Measurements from ENCODE around the gene STRADA. TPM values are rescaled to one million over a fixed set of nuclear protein-coding genes. Genes with fewer than 3 reads are reported as not detected.

Gene STRADA
- total RNA-seq, 2 experiments from 2014 or later: 46.0 to 49.9 TPM

- Mint-ChIP-seq H3K4me3 (no peak overlapping the region), H3K9me3 (ENCODE audit: insufficient read depth) (no peaks in the 10 kb centered on the region), H3K36me3 (ENCODE audit: low read depth) (peaks cover 29% of the 10 kb centered on the region), H3K27ac (no peak overlapping the region), H3K27me3 (ENCODE audit: low read depth) (no peaks in the 10 kb centered on the region), H3K4me1 (ENCODE audit: low read depth) (peaks cover 9% of the 10 kb centered on the region)
- DNase-seq (no peak), ATAC-seq (no peak)
- POLR2A ChIA-PET: interaction anchor here (0.6 to 11.2 kb wide), 2 partner anchors 19 to 142 kb away, joined by 3 to 150 read pairs; no protein-coding TSS in a partner anchor
- CTCF ChIA-PET: interaction anchor here (0.9 to 2.2 kb wide), 2 partner anchors 12 to 16 kb away, joined by 3 to 7 read pairs; no protein-coding TSS in a partner anchor
These were observed 26.9 kb downstream of the STRADA start for GRCh38 chr17:63714550-63715277.

- Mint-ChIP-seq H3K4me3 (no peak overlapping the region), H3K27me3 (ENCODE audit: low read depth) (no peaks in the 10 kb centered on the region), H3K9me3 (ENCODE audit: insufficient read depth) (no peaks in the 10 kb centered on the region), H3K4me1 (ENCODE audit: low read depth) (peaks cover 60% of the 10 kb centered on the region), H3K27ac (peak overlapping the region; percentile 26), H3K36me3 (ENCODE audit: low read depth) (peaks cover 52% of the 10 kb centered on the region)
- ATAC-seq: no peak
- CTCF ChIA-PET: interaction anchor here (0.7 to 7.3 kb wide), 12 partner anchors 10 to 284 kb away, joined by 3 to 85 read pairs (median 6); partner anchors contain the start of gene MAP3K3
- DNase-seq: no peak
- POLR2A ChIA-PET: interaction anchor here (3.2 to 11.2 kb wide), 2 partner anchors 8 to 13 kb away, joined by 21 to 150 read pairs; partner anchors contain the start of gene LIMD2
These were observed 32.5 kb downstream of the STRADA start for GRCh38 chr17:63709110-63709509.

DNA sequence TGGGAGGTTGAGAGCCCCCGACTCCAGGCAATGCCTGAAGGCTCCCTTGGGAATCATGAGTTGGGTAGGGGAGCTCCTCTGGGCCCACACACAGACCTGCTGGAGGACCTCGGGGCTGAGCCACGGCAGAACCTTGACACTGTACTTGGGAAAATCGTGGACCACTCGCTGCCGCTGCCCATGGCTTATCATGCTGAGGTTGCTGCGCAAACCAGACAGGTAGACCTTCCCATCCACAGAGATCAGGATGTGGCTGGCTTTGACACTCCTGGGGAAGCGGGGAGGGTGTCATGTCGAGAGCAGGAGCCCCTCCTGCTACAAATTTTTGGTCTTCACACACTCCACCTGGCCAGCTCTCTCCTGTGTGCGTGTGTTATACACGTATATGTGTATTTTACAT, 34.4 kb downstream of the STRADA start:
- H3K27me3 Mint-ChIP-seq (ENCODE audit: low read depth): no peaks in the 10 kb centered on the region
- no peaks in the 10 kb centered on the region for H3K9me3 Mint-ChIP-seq (ENCODE audit: insufficient read depth)
- H3K4me3 Mint-ChIP-seq: peak overlapping the region; percentile 52
- peak overlapping the region; percentile 74 for H3K27ac Mint-ChIP-seq
- no peak for DNase-seq
- peaks cover 80% of the 10 kb centered on the region for H3K4me1 Mint-ChIP-seq (ENCODE audit: low read depth)
- ChIA-PET CTCF (interaction anchor here (1.2 to 7.3 kb wide), 3 partner anchors 11 to 127 kb away, joined by 3 to 85 read pairs (median 3); no protein-coding TSS in a partner anchor), POLR2A (interaction anchor here (1.0 to 11.2 kb wide), 3 partner anchors 11 to 121 kb away, joined by 3 to 150 read pairs (median 4); no protein-coding TSS in a partner anchor)
- H3K36me3 Mint-ChIP-seq (ENCODE audit: low read depth): peaks cover 64% of the 10 kb centered on the region
- peak; percentile 4 for ATAC-seq

DNA sequence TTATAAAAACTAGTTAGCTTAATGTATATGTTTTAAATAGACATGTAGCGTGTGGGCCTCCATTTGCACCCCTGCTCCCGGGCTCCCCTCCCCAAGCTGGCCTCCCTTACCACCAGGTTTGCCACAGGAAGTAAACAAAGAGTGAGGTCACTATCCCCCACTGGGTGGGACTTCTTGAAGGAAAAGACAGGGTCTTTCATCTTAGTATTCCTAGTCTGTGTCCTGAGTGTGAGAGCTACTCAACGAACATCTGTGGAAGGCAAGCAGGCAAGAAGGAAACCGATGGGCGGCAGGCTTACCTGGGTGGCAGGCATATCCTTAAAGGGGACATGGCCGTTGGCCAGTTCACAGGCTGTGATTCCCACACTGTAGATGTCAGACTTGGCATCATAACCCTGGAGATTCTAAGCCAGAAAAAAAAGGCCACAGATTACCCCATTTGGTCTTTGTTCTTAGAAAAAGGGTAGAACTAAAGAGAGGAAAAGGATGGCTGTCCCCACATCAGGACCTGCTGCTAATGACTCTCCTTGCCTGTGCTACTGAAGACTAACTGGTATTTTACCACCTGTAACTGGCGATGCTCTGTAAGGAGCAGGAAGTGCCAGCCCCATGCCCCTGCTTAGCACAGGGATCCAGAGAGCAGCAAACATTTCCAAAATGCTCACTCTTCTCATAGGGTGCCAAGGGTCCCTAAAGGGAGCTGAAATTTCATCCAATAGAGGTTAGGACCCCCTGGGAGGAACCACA, 35.1 kb downstream of the STRADA start:
- H3K4me3 Mint-ChIP-seq: peak overlapping the region; percentile 52
- DNase-seq: no peak
- H3K27ac Mint-ChIP-seq: peak overlapping the region; percentile 83
- CTCF ChIA-PET: interaction anchor here (1.0 to 7.3 kb wide), 5 partner anchors 11 to 128 kb away, joined by 3 to 85 read pairs (median 3); partner anchors contain the start of gene MAP3K3
- peaks cover 84% of the 10 kb centered on the region for H3K4me1 Mint-ChIP-seq (ENCODE audit: low read depth)
- POLR2A ChIA-PET: interaction anchor here (0.9 to 11.2 kb wide), 5 partner anchors 11 to 122 kb away, joined by 3 to 150 read pairs (median 4); no protein-coding TSS in a partner anchor
- peaks cover 63% of the 10 kb centered on the region for H3K36me3 Mint-ChIP-seq (ENCODE audit: low read depth)
- no peaks in the 10 kb centered on the region for H3K9me3 Mint-ChIP-seq (ENCODE audit: insufficient read depth)
- H3K27me3 Mint-ChIP-seq (ENCODE audit: low read depth): no peaks in the 10 kb centered on the region
- no peak for ATAC-seq

GRCh38 chr17:63705657-63706056, 35.9 kb downstream of the STRADA start:
- ChIA-PET CTCF (interaction anchor here (1.0 to 7.3 kb wide), 4 partner anchors 10 to 129 kb away, joined by 3 to 85 read pairs (median 4); partner anchors contain the start of gene MAP3K3), POLR2A (interaction anchor here (0.7 to 11.2 kb wide), 4 partner anchors 10 to 68 kb away, joined by 3 to 150 read pairs (median 5); partner anchors contain the start of genes CCDC47 and DDX42)
- ATAC-seq: no peak
- Mint-ChIP-seq H3K27ac (peak overlapping the region; percentile 83), H3K4me3 (no peak overlapping the region), H3K9me3 (ENCODE audit: insufficient read depth) (no peaks in the 10 kb centered on the region), H3K36me3 (ENCODE audit: low read depth) (peaks cover 65% of the 10 kb centered on the region), H3K27me3 (ENCODE audit: low read depth) (no peaks in the 10 kb centered on the region), H3K4me1 (ENCODE audit: low read depth) (peaks cover 90% of the 10 kb centered on the region)
- DNase-seq: no peak

DNA sequence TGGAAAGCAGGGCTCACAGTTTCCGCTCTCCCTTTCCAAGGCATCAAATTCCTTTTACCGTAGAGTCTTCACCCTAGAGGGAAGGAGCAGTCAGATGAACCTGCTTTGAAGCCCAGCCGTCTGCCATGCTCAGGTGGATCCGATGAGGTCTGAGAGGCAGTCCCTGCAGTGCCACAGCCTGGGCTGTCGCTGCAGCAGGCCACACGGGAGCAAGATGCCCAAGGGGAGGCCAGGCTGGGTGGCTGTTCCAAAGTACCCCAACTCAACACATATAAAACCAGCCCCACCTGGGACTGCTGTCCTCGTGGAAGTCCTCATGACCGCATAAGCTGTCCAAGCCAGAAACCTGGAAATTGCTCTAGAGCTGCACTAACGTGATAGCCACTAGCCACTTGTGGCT, 36.8 kb downstream of the STRADA start:
- no peak for ATAC-seq
- no peak overlapping the region for H3K27ac Mint-ChIP-seq
- H3K27me3 Mint-ChIP-seq (ENCODE audit: low read depth): no peaks in the 10 kb centered on the region
- POLR2A ChIA-PET: interaction anchor here (0.5 to 11.2 kb wide), 2 partner anchors 9 to 21 kb away, joined by 3 to 150 read pairs; no protein-coding TSS in a partner anchor
- H3K36me3 Mint-ChIP-seq (ENCODE audit: low read depth): peaks cover 59% of the 10 kb centered on the region
- H3K4me1 Mint-ChIP-seq (ENCODE audit: low read depth): peaks cover 82% of the 10 kb centered on the region
- DNase-seq: no peak
- H3K4me3 Mint-ChIP-seq: no peak overlapping the region
- no peaks in the 10 kb centered on the region for H3K9me3 Mint-ChIP-seq (ENCODE audit: insufficient read depth)
- CTCF ChIA-PET: interaction anchor here (7.3 kb wide), 1 partner anchor 9 kb away, joined by 85 read pairs; no protein-coding TSS in a partner anchor

- ATAC-seq (no peak), DNase-seq (no peak)
- H3K4me1 Mint-ChIP-seq (ENCODE audit: low read depth): peaks cover 77% of the 10 kb centered on the region
- no peaks in the 10 kb centered on the region for H3K27me3 Mint-ChIP-seq (ENCODE audit: low read depth)
- no peaks in the 10 kb centered on the region for H3K9me3 Mint-ChIP-seq (ENCODE audit: insufficient read depth)
- peaks cover 54% of the 10 kb centered on the region for H3K36me3 Mint-ChIP-seq (ENCODE audit: low read depth)
- POLR2A ChIA-PET: interaction anchor here (0.5 to 3.9 kb wide), 3 partner anchors 10 to 37 kb away, joined by 3 to 14 read pairs (median 12); no protein-coding TSS in a partner anchor
- peak overlapping the region; percentile 67 for H3K27ac Mint-ChIP-seq
- CTCF ChIA-PET: no interaction called here
- H3K4me3 Mint-ChIP-seq: no peak overlapping the region
These were observed 37.4 kb downstream of the STRADA start for GRCh38 chr17:63704259-63704576.

DNA sequence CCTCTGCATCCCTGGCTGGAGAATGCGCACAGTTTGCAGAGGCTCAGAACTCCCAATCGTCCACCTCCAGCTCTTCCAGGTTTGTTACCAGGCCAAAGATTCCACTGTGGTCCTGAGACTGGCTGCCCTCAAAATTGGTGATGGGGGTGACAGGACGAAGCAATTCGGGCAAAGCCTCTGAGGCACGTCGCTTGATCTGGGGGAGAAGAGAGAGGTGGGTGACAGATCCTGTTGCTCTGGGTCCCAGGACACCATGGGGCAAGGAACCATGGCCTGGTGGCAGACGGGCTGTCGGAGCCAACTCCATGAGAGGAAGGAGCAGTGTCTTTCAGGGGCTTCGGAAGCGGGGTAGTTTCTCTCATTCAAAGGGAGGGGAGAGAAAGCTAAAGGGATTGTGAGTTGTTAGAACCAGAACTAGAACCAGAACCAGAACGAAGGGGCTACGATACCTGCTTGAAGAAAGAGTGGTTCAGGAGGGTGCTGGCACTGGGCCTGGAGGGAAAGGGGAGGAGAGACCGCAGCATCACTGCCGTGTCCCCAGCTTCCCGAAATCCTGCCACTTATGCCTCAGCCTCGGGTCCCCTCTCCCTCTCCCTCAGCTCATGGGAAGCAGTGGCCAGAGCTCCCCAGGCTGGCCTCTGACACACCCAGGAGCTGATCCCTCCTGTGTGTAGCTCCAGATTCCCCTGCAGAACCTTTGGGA, 37.9 kb downstream of the STRADA start:
- Mint-ChIP-seq H3K4me3 (peak overlapping the region; percentile 86), H3K9me3 (ENCODE audit: insufficient read depth) (no peaks in the 10 kb centered on the region), H3K27me3 (ENCODE audit: low read depth) (no peaks in the 10 kb centered on the region), H3K4me1 (ENCODE audit: low read depth) (peaks cover 72% of the 10 kb centered on the region), H3K27ac (peak overlapping the region; percentile 67), H3K36me3 (ENCODE audit: low read depth) (peaks cover 51% of the 10 kb centered on the region)
- POLR2A ChIA-PET: interaction anchor here (1.3 to 3.9 kb wide), 3 partner anchors 9 to 37 kb away, joined by 3 to 14 read pairs (median 12); no protein-coding TSS in a partner anchor
- no peak for ATAC-seq
- DNase-seq: no peak
- CTCF ChIA-PET: interaction anchor here (0.9 to 3.0 kb wide), 2 partner anchors 7 to 108 kb away, joined by 3 to 19 read pairs; no protein-coding TSS in a partner anchor

DNA sequence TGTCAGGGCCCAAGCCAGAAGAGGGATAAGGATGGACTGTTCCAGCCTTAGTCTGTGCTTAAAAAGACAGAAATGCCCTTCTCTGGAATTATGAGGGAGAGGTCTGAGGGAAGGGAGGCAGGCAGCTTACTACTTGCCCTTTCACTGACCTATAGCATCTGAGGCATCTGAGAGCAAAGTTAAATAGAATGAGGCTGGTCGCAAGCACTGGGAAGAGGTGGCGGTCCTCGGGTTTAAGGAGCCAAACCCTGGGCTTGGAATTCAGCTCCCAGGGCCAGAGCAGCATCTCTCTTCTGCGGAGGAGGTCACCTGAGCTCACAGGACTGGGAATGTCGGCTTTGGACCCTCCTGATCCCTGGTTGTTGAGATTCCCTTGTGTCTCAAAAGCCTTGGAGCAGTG, 38.6 kb downstream of the STRADA start:
- Mint-ChIP-seq H3K9me3 (ENCODE audit: insufficient read depth) (no peaks in the 10 kb centered on the region), H3K4me1 (ENCODE audit: low read depth) (peaks cover 66% of the 10 kb centered on the region), H3K27ac (peak overlapping the region; percentile 94), H3K27me3 (ENCODE audit: low read depth) (no peaks in the 10 kb centered on the region), H3K36me3 (ENCODE audit: low read depth) (peaks cover 56% of the 10 kb centered on the region), H3K4me3 (peak overlapping the region; percentile 86)
- CTCF ChIA-PET: interaction anchor here (0.9 to 3.0 kb wide), 3 partner anchors 8 to 278 kb away, joined by 3 to 19 read pairs (median 8); no protein-coding TSS in a partner anchor
- ATAC-seq: no peak
- POLR2A ChIA-PET: interaction anchor here (0.8 to 3.9 kb wide), 9 partner anchors 7 to 445 kb away, joined by 3 to 33 read pairs (median 12); partner anchors contain the start of genes CCDC47, DDX42 and STRADA
- DNase-seq: no peak

DNA sequence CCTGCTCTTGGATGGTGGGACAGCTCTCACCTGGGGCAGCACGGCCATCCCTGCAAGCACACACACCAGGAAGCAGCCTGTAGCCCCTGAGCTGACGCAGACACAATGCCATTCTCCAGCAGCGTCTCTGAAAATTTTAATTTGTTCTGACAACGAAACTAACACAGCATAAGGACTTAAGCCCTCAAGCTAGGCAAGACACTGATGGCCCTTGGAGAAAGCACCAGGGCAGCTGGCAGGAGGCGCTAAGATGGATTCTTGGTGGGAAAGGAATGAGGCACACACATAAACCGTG, 38.9 kb downstream of the STRADA start:
- H3K4me3 Mint-ChIP-seq: peak overlapping the region; percentile 86
- POLR2A ChIA-PET: interaction anchor here (0.8 to 3.9 kb wide), 9 partner anchors 8 to 446 kb away, joined by 3 to 33 read pairs (median 12); partner anchors contain the start of genes CCDC47, DDX42 and STRADA
- H3K36me3 Mint-ChIP-seq (ENCODE audit: low read depth): peaks cover 60% of the 10 kb centered on the region
- CTCF ChIA-PET: interaction anchor here (0.7 to 3.0 kb wide), 4 partner anchors 8 to 277 kb away, joined by 3 to 19 read pairs (median 6); no protein-coding TSS in a partner anchor
- no peak for DNase-seq
- H3K27ac Mint-ChIP-seq: peak overlapping the region; percentile 94
- no peak for ATAC-seq
- no peaks in the 10 kb centered on the region for H3K9me3 Mint-ChIP-seq (ENCODE audit: insufficient read depth)
- H3K4me1 Mint-ChIP-seq (ENCODE audit: low read depth): peaks cover 65% of the 10 kb centered on the region
- H3K27me3 Mint-ChIP-seq (ENCODE audit: low read depth): no peaks in the 10 kb centered on the region

All from activated CD8-positive, alpha-beta T cell treated with anti-CD3 and anti-CD28 coated beads, Interleukin-2, amount 10 ng/mL, durations not matched to agents 7 days and 5 days (primary cell).